Amygdala (tissue), 56 donors: ENCODE results near the gene OIT3.
"Not testable (repeated sequence)": the region's sequence is repeated elsewhere in the genome, so short reads cannot be mapped to it uniquely, and the experiment has no call there.

ENCODE experiments used
- DNase-seq, 56 donors: peaks; one replicate each; lab custom pipeline; 2025; lab: John Stamatoyannopoulos, UW

OIT3 gene

GRCh38 chr10:72899545-72899944 is 6.0 kb downstream of the OIT3 start:
- no peak for DNase-seq

DNA sequence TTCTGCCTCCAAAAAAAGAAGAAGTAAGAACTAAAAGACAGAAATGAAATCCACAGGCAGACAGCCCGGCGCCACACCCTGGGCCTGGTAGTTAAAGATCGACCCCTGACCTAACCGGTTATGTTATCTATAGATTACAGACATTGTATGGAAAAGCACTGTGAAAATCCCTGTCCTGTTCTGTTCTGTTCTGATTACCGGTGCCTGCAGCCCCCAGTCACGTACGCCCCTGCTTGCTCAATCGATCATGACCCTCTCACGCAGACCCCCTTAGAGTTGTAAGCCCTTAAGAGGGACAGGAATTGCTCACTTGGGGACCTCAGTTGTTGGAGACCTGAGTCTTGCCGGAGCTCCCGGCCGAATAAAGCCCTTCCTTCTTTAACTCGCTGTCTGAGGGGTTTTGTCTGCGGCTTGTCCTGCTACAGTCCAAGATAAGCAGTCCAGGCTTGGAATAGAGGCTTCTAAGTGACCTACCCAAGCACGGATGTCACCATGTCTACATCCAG is 10.5 kb downstream of the OIT3 start:
- DNase-seq, result not testable (repeated sequence)

DNA sequence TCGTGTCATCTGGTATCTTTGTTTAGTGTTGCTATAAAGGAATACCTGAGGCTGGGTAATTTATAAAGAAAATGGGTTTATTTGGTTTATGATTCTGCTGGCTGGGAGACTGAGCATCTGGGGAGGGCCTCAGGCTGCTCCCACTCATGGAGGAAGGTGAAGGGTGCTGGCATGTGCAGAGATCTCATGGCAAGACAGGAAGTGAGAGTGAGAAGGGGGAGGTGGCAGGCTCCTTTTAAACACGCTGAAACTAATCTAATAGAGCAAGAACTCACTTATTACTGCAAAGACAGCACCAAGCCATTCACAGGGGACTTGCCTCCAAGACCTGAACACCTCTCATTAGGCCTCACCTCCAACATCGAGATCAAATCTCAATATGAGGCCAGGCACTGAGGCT is 11.3 kb downstream of the OIT3 start:
- no peak for DNase-seq

GRCh38 chr10:72906446-72906845 is 12.9 kb downstream of the OIT3 start:
- DNase-seq, result no peak

- no peak for DNase-seq
These were observed 17.2 kb downstream of the OIT3 start for GRCh38 chr10:72910705-72911104.

- no peak for DNase-seq
These were observed 18.2 kb downstream of the OIT3 start for GRCh38 chr10:72911758-72912157.

DNA sequence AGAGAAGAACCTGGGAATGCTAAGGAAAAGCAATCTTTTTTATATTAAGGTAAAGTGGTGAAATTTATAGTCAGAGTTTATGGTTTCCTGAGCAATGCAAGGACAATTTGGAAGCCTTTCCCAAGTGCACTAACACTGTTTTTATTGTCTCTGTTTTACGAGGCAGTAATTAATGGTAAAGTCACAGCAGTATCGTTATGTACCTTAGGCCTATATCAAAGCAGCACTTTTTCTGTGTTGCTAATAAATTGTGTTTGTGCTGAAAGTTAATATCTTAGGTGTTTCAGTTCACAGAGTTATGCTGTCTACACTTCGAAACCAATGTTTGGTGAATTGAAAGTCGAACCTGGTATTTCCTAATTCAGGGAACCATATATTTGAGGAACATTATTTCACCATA is 19.2 kb downstream of the OIT3 start:
- DNase-seq, result no peak

DNA sequence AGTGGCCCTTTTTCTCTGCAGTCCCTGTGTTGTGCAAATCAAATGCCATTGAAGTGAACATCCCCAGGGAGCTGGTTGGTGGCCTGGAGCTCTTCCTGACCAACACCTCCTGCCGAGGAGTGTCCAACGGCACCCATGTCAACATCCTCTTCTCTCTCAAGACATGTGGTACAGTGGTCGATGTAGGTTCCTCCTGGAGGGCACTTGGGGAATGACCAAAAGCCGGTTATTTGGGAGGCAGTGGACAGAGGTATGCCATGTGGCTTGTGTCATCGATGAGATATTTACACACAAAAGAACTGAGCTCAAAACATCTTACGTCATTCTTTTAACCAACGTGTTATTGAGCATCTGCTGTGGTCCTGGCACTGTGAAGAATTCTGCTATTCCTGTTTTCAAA is 19.7 kb downstream of the OIT3 start:
- DNase-seq, result no peak

DNA sequence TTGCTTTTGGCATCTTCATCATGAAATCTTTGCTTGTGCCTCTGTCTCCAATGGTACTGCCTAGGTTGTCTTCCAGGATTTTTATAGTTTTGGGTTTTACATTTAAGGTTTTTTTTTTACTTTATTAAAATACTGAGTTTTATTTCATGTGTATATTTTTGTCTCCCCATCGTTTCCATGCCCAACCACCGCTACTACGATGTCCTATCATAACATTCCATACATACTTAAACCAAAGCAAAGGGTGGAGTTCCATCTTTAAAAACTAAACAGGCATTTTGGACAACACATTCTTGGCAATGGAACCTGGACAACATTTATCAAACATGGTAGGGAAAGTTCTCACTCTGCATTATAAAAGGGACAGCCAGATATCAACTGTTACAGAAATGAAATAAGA is 23.7 kb downstream of the OIT3 start:
- DNase-seq, result not testable (repeated sequence)

DNA sequence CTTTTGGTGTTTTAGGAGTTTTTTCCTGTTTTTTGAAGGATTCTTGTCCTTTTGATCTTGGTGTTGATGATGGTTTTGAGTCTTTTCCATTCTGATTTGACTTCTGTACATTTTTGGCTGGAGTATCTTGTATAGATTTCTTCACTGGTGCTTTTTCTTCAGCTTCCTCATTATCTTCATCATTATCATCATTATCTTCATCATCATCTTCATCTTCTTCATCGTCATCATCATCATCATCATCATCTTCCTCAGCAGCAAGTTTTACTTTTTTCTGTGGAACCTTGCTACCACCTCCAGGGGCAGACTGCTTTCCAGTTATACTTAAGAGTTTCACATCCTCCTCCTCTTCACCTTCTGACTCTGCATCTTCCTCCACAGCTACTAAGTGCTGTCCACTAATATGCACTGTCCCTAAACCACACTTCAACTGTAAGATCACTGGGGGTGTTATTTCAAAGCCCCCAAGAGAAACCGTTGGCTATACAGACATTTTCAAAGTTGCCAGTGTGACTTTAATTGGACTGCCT is 24.3 kb downstream of the OIT3 start:
- not testable (repeated sequence) for DNase-seq

DNA sequence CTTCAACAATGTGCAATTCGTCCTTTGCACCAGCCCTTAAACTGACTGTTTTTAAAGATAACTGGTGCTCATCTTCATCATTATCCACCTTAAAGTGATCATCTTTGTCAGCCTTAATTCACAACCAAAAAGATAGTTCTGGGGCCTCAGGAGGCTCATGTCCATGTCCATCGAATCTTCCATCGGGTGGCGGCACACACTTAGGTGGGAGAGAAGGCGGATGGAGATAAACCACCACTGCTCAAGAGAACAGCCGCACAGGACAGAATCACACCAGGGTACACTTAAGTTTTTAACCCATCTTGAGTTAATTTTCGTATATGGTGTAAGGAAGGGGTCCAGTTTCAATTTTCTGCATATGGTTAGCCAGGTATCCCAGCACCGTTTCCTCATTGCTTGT is 24.8 kb downstream of the OIT3 start:
- no peak for DNase-seq

GRCh38 chr10:72921147-72921683 is 27.7 kb downstream of the OIT3 start:
- DNase-seq, result not testable (repeated sequence)

- DNase-seq, result no peak
These were observed 30.8 kb downstream of the OIT3 start for GRCh38 chr10:72924351-72924750.

DNA sequence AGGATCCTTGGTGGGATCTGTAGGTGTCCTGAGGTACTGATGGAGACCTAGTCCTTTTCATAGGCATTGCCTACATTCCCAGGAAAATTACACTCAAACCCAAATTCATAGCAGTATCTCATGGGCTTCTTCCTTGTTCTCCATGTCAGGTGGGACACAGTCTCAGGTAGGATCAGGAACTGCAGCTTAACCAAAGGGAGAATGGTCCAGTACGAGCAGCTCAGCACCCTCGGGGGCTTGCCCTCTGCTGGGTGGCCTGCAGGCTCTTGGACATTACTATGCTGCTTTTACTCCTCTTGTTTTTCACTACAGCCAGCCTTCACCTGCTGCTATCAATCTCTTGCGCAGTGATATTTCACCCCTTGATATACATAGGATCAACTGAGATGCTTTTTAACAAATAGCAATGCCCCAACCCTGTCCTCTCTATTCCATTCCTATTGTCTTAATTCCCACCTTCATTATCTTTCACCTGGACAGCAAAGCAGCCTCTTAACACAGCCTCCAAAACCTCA is 32.5 kb downstream of the OIT3 start:
- DNase-seq, result no peak

DNA sequence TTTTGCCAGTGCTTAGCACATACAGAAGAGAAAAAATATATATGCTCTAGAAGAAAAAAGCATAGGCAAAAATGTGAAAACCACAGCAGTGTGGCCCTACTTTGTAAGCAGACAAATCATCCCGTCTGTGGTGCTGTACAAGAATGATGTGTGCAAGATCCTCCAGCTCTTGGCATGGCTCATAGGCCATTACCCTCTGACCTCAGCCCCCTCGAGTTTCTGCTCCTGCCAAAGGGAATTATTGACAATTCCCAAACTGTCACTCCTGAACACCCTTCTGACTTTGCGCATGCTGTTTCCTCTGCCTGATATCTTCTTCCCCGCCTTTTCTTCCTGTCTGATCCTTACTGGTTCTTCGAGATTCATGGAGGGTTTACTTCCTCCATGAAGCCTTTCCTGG is 33.9 kb downstream of the OIT3 start:
- DNase-seq, result no peak

GRCh38 chr10:72928798-72929197 is 35.3 kb downstream of the OIT3 start:
- DNase-seq, result no peak

- no peak for DNase-seq
These were observed 36.7 kb downstream of the OIT3 start for GRCh38 chr10:72930276-72930675.

- no peak for DNase-seq
These were observed 38.9 kb downstream of the OIT3 start for GRCh38 chr10:72932259-72933015.

- DNase-seq, result no peak
These were observed 41.8 kb downstream of the OIT3 start for GRCh38 chr10:72935361-72935760.

DNA sequence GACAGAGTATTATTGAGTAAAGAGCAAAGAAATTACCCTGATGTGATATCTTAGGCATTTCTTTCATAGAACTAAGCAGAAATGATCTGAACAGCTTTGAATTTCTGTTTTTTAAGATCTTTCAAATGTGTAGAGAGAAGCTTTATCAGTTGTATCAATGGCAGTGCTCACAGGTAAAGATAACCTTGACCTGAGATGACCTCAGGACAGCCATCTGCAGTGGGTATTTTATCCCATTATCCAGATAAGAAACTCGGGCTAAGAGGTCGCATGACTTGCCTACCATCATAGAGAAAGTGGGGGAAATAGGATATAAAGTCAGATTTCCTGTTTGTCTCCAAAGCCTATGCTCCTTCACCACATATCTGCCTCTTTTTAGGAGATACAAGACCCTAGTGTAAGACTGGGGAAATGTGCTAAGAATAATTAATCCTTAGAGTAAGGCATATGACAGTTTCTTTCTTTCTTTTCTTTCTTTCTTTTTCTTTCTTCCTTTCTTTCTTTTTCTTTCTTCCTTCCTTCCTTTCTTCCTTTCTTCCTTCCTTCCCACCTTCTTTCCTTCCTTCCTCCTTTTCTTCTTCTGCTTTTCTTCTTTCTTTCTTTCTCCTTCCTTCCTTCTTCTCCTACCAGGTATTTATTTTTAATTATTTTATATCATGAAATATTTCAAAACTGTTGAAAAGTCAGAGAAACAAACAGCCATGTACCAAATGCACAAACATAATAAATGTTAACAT is 50.1 kb downstream of the OIT3 start:
- DNase-seq, result no peak

DNA sequence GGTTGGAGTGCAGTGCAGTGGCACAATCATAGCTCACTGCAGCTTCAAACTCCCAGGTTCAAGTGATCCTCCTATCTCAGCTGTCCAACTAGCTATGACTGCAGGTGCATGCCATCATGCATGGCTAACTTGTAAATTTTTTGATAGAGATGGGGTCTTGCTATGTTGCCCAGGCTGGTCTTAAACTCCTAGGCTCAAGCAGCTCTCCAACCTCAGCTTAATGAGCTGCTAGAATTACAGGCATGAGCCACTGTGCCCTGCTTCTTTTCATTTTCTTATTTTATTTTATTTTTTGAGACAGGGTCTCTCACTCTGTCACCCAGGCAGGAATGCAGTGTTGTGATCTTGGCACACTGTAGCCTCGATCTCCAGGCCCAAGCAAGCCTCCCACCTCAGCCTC is 53.4 kb downstream of the OIT3 start:
- DNase-seq, result no peak
